Smooth muscle cell (in vitro differentiated cells): ENCODE data around the gene CNGB1. TPM values are rescaled to one million over a fixed set of nuclear protein-coding genes. Genes with fewer than 3 reads are reported as not detected.

ENCODE experiments used
- DNase-seq: peaks from one replicate; lab custom pipeline; 2025; ENCODE audit not compliant: unreplicated experiment; lab: John Stamatoyannopoulos, UW
- H2AFZ ChIP-seq: fragments of 200-600 bp; sonication (generic); 2 replicates; pipeline ENCODE4 v1.6.0; 2016; ENCODE audit warnings: antibody characterized with exemption, low read depth, mild to moderate bottlenecking
- H3F3A ChIP-seq: fragments of 200-600 bp; sonication (generic); 2 replicates; pipeline ENCODE4 v1.6.0; 2017; ENCODE audit warnings: antibody characterized with exemption, low read depth
- H3K27ac ChIP-seq: fragments of 200-600 bp; sonication (generic); 2 replicates; pipeline ENCODE4 v1.5.1; 2016; ENCODE audit warnings: low read depth, mild to moderate bottlenecking
- H3K27me3 ChIP-seq: fragments of 200-600 bp; sonication (generic); 2 replicates; pipeline ENCODE4 v1.6.1; 2016; ENCODE audit warnings: low read depth, mild to moderate bottlenecking
- H3K36me3 ChIP-seq: fragments of 200-600 bp; sonication (generic); 2 replicates; pipeline ENCODE4 v1.5.1; 2016; ENCODE audit warnings: low read depth
- H3K4me1 ChIP-seq: fragments of 200-600 bp; sonication (generic); 2 replicates; pipeline ENCODE4 v1.5.1; 2016; ENCODE audit warnings: low read depth
- H3K4me2 ChIP-seq: fragments of 200-600 bp; sonication (generic); 2 replicates; pipeline ENCODE4 v1.6.0; 2016; ENCODE audit warnings: mild to moderate bottlenecking
- H3K4me3 ChIP-seq: fragments of 200-600 bp; sonication (generic); 2 replicates; pipeline ENCODE4 v1.5.1; 2016; ENCODE audit warnings: mild to moderate bottlenecking
- H3K79me2 ChIP-seq: fragments of 200-600 bp; sonication (generic); 2 replicates; pipeline ENCODE4 v1.6.0; 2016; ENCODE audit warnings: low read depth, mild to moderate bottlenecking
- H3K9ac ChIP-seq: fragments of 200-600 bp; sonication (generic); 2 replicates; pipeline ENCODE4 v1.6.0; 2016; ENCODE audit warnings: low read depth
- H3K9me3 ChIP-seq: fragments of 200-600 bp; sonication (generic); replicated peaks from 2 replicates; pipeline ENCODE4 v1.5.1; 2016; ENCODE audit warnings: low read depth
- H4K20me1 ChIP-seq: fragments of 200-600 bp; sonication (generic); 2 replicates; pipeline ENCODE4 v1.6.0; 2016; ENCODE audit warnings: low read depth
- WGBS: methylation state at CpG from one replicate; pipeline ENCODE4 v1.1.7; 2016; ENCODE audit warnings: low lambda C conversion rate; 5-methylcytosine and 5-hydroxymethylcytosine counted together
- polyA plus RNA-seq: library from polyadenylated mRNA; unstranded; fragments of >200 nt; fragmentation: Nextera tagmentation; extraction: Ambion mirVana; gene quantifications from 2 replicates; pipeline ENCODE4 v1.2.1, GENCODE V29; 2016
- total RNA-seq: library from RNA; depleted of rRNA; stranded (reverse); fragments of >200 nt; gene quantifications from 2 replicates; pipeline ENCODE4 v1.2.3, GENCODE V29; 2014
- TF ChIP-seq, protein P1 (sequence below): fragments of 200-600 bp; sonication (generic); IDR thresholded peaks from 2 replicates; pipeline ENCODE4 v1.5.1; 2017; ENCODE audit warnings: borderline replicate concordance, mild to moderate bottlenecking, antibody characterized with exemption; ENCODE audit not compliant: insufficient read depth, poor library complexity, severe bottlenecking

Gene CNGB1
- total and polyA plus RNA-seq, 2 experiments from 2014 or later = not detected

- H2AFZ ChIP-seq = no peak overlapping the region
- no peak for DNase-seq
- H4K20me1 ChIP-seq = no peaks in the 10 kb centered on the region
- H3K36me3 ChIP-seq = no peaks in the 10 kb centered on the region
- no peak overlapping the region for H3K27ac ChIP-seq
- H3K4me1 ChIP-seq = no peaks in the 10 kb centered on the region
- WGBS = 89% methylated on average over 12 of the region's 12 CpGs
- no peak overlapping the region for H3K4me3 ChIP-seq
- H3K79me2 ChIP-seq = no peaks in the 10 kb centered on the region
- no peak overlapping the region for H3K9ac ChIP-seq
- TF ChIP-seq, protein P1, sequence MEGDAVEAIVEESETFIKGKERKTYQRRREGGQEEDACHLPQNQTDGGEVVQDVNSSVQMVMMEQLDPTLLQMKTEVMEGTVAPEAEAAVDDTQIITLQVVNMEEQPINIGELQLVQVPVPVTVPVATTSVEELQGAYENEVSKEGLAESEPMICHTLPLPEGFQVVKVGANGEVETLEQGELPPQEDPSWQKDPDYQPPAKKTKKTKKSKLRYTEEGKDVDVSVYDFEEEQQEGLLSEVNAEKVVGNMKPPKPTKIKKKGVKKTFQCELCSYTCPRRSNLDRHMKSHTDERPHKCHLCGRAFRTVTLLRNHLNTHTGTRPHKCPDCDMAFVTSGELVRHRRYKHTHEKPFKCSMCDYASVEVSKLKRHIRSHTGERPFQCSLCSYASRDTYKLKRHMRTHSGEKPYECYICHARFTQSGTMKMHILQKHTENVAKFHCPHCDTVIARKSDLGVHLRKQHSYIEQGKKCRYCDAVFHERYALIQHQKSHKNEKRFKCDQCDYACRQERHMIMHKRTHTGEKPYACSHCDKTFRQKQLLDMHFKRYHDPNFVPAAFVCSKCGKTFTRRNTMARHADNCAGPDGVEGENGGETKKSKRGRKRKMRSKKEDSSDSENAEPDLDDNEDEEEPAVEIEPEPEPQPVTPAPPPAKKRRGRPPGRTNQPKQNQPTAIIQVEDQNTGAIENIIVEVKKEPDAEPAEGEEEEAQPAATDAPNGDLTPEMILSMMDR = no peak
- H3F3A ChIP-seq = no peaks in the 10 kb centered on the region
- H3K27me3 ChIP-seq = no peaks in the 10 kb centered on the region
- H3K4me2 ChIP-seq = no peak overlapping the region
- H3K9me3 ChIP-seq = no peaks in the 10 kb centered on the region
Observed at GRCh38 chr16:57915811-57916488, 55.0 kb downstream of the CNGB1 start.

DNA sequence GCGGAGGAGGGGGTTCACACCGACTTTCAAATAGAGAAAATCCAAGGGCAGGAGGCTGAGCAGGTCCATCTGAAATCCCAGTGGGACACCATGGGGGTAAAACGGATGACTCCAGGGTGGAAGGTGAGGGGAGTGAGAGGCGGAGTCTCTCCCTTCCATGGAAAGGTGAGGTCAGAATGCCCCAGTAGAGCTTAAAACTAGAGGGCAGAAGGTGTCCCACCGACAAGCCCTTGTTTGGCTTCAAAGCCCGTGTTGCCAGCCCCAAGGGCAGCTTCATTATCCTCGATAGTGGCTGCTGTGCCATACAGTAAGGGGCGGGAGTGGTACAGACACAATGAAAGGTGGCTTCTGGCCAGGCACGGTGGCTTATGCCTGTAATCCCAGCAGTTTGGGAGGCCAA, 55.7 kb downstream of the CNGB1 start:
- no peaks in the 10 kb centered on the region for H3K9me3 ChIP-seq
- no peaks in the 10 kb centered on the region for H4K20me1 ChIP-seq
- no peak overlapping the region for H3K27ac ChIP-seq
- no peak overlapping the region for H3K9ac ChIP-seq
- H3K4me1 ChIP-seq = no peaks in the 10 kb centered on the region
- WGBS = 81% methylated on average over 9 of the region's 9 CpGs
- no peak overlapping the region for H3K4me2 ChIP-seq
- no peaks in the 10 kb centered on the region for H3F3A ChIP-seq
- TF ChIP-seq, protein P1 = no peak
- no peak for DNase-seq
- H3K36me3 ChIP-seq = no peaks in the 10 kb centered on the region
- H2AFZ ChIP-seq = no peak overlapping the region
- no peaks in the 10 kb centered on the region for H3K79me2 ChIP-seq
- no peak overlapping the region for H3K4me3 ChIP-seq
- H3K27me3 ChIP-seq = no peaks in the 10 kb centered on the region

GRCh38 chr16:57914244-57915173, 56.4 kb downstream of the CNGB1 start:
- Histone ChIP-seq H3K27me3 (no peaks in the 10 kb centered on the region), H3K36me3 (no peaks in the 10 kb centered on the region), H3K9me3 (no peaks in the 10 kb centered on the region), H3K27ac (no peak overlapping the region), H4K20me1 (no peaks in the 10 kb centered on the region), H3K4me3 (no peak overlapping the region), H2AFZ (no peak overlapping the region), H3K9ac (no peak overlapping the region), H3K4me1 (no peaks in the 10 kb centered on the region), H3K4me2 (no peak overlapping the region), H3K79me2 (no peaks in the 10 kb centered on the region), H3F3A (no peaks in the 10 kb centered on the region)
- TF ChIP-seq, protein P1 = no peak
- WGBS = 86% methylated on average over 9 of the region's 9 CpGs
- DNase-seq = no peak
